Endothelial cell of umbilical vein (primary cell): ENCODE results near the gene S1PR4. TPM values are rescaled to one million over a fixed set of nuclear protein-coding genes. Genes with fewer than 3 reads are reported as not detected.

Experiments
- BruUV-seq: library from RNA; stranded (reverse); fragments of 400-500 nt; replicated peaks from 2 replicates; lab custom pipeline; 2021; lab: Mats Ljungman, UMichigan
- CTCF ChIA-PET: fragments of 300-600, 350-600 bp; sonication (Branson Sonifier 250); formaldehyde crosslinking; loops from one replicate; lab custom pipeline; 2021; ENCODE audit warnings: antibody characterized with exemption, inconsistent platforms; lab: Charles Lee
- POLR2A ChIA-PET: fragments of 300-600, 350-600 bp; sonication (Branson Sonifier 250); formaldehyde crosslinking; loops from one replicate; lab custom pipeline; 2021; ENCODE audit warnings: antibody characterized with exemption, inconsistent platforms; lab: Charles Lee
- DNase-seq: peaks from one replicate; pipeline ENCODE4 v3.0.0-alpha.2; 2011; ENCODE audit warnings: low read depth, low spot score
- FAIRE-seq: peaks from 2 replicates; lab custom pipeline; 2011; peaks lifted over from hg19 to GRCh38; lab: Jason Lieb, UNC
- H2AFZ ChIP-seq: 2 replicates; pipeline ENCODE4 v1.6.0; 2012; ENCODE audit warnings: low read depth, low read length, control low read depth, inconsistent platforms
- H3K27ac ChIP-seq: 2 replicates; pipeline ENCODE4 v1.5.1; 2011; ENCODE audit warnings: low read depth, mild to moderate bottlenecking, control low read depth, low read length, moderate library complexity; ENCODE audit not compliant: insufficient read depth
- H3K27me3 ChIP-seq, 2 experiments: 2 replicates each; pipeline versions ENCODE4 v1.6.0 to v1.6.1; 2011; ENCODE audit warnings: low read length in 2 of 2, mixed read lengths in 1 of 2; ENCODE audit not compliant: control insufficient read depth in 2 of 2, insufficient read depth in 2 of 2
- H3K36me3 ChIP-seq, 2 experiments: 2 replicates in 1 of 2; 3 replicates in 1 of 2; pipeline ENCODE4 v1.5.1; 2011; ENCODE audit warnings: low read length in 2 of 2, mild to moderate bottlenecking in 1 of 2, moderate library complexity in 1 of 2; ENCODE audit not compliant: control insufficient read depth in 2 of 2, insufficient read depth in 2 of 2; ENCODE audit errors: extremely low read depth in 1 of 2
- H3K4me1 ChIP-seq: 3 replicates; pipeline ENCODE4 v1.5.1; 2011; ENCODE audit warnings: mild to moderate bottlenecking, low read length; ENCODE audit not compliant: control insufficient read depth, insufficient read depth; ENCODE audit errors: extremely low read depth
- H3K4me2 ChIP-seq: 2 replicates; pipeline ENCODE4 v1.6.1; 2011; ENCODE audit warnings: low read length, control low read depth, mixed read lengths; ENCODE audit not compliant: insufficient read depth
- H3K4me3 ChIP-seq, 3 experiments: fragments of 200-600 bp in 1 of 3; sonication (generic), shearing (Covaris generic) in 1 of 3; replicated peaks in 1 of 3; 2 replicates each; pipeline ENCODE4 v1.5.1; 2011 to 2016; ENCODE audit warnings: control low read depth in 3 of 3, low read length in 3 of 3, mild to moderate bottlenecking in 2 of 3, inconsistent platforms in 1 of 3, low read depth in 1 of 3, moderate library complexity in 1 of 3; ENCODE audit not compliant: insufficient read depth in 1 of 3
- H3K79me2 ChIP-seq: 2 replicates; pipeline ENCODE4 v1.6.0; 2012; ENCODE audit warnings: low read length, inconsistent platforms; ENCODE audit not compliant: control insufficient read depth, insufficient read depth
- H3K9ac ChIP-seq: replicated peaks from 2 replicates; pipeline ENCODE3; 2011; ENCODE audit warnings: low read length, control low read depth; ENCODE audit not compliant: insufficient read depth; ENCODE audit errors: extremely low read depth
- H3K9me1 ChIP-seq: replicated peaks from 3 replicates; pipeline ENCODE4 v1.6.0; 2011; ENCODE audit warnings: mild to moderate bottlenecking, low read length; ENCODE audit not compliant: control insufficient read depth, insufficient read depth; ENCODE audit errors: extremely low read depth
- H3K9me3 ChIP-seq: replicated peaks from 2 replicates; pipeline ENCODE4 v1.5.1; 2012; ENCODE audit warnings: low read length, inconsistent platforms; ENCODE audit not compliant: control insufficient read depth, insufficient read depth
- H4K20me1 ChIP-seq: replicated peaks from 2 replicates; pipeline ENCODE3; 2011; ENCODE audit warnings: mild to moderate bottlenecking, low read length; ENCODE audit not compliant: control insufficient read depth, insufficient read depth; ENCODE audit errors: extremely low read depth
- CTCF ChIP-seq, 2 donors: IDR thresholded peaks; 1 replicate in 1 of 2; 2 replicates in 1 of 2; pipeline ENCODE4 v1.5.1; 2011; ENCODE audit warnings: low read length in 2 of 2, mild to moderate bottlenecking in 2 of 2, moderate library complexity in 2 of 2, control low read depth in 1 of 2, inconsistent platforms in 1 of 2, low read depth in 1 of 2; ENCODE audit not compliant: insufficient read depth in 1 of 2; ENCODE audit errors: extremely low read depth in 1 of 2
- EZH2 ChIP-seq: IDR thresholded peaks from 2 replicates; pipeline ENCODE4 v1.6.1; 2012; ENCODE audit warnings: borderline replicate concordance, low read depth, mild to moderate bottlenecking, moderate library complexity, low read length, inconsistent platforms; ENCODE audit not compliant: severe bottlenecking
- FOS ChIP-seq: IDR thresholded peaks from 2 replicates; pipeline ENCODE4 v1.6.1; 2011; ENCODE audit warnings: mild to moderate bottlenecking, low read length, moderate library complexity, borderline replicate concordance; ENCODE audit not compliant: insufficient read depth
- GATA2 ChIP-seq: IDR thresholded peaks from 2 replicates; pipeline ENCODE4 v1.7.0; 2011; ENCODE audit warnings: low read depth, mild to moderate bottlenecking, moderate library complexity, mixed read lengths, low read length; ENCODE audit not compliant: insufficient read length, insufficient read depth
- JUN ChIP-seq: IDR thresholded peaks from 2 replicates; pipeline ENCODE4 v1.6.1; 2011; ENCODE audit warnings: borderline replicate concordance, low read depth; ENCODE audit not compliant: insufficient read length, insufficient read depth
- MAX ChIP-seq: IDR thresholded peaks from 2 replicates; pipeline ENCODE4 v1.6.1; 2011; ENCODE audit not compliant: insufficient read depth, insufficient read length
- MYC ChIP-seq: IDR thresholded peaks from one replicate; pipeline ENCODE4 v1.6.1; 2011; ENCODE audit warnings: mild to moderate bottlenecking, low read depth, low read length
- POLR2A ChIP-seq: IDR thresholded peaks from 2 replicates; pipeline ENCODE4 v1.6.1; 2012; ENCODE audit warnings: low read depth, mild to moderate bottlenecking, control low read depth, low read length
- POLR2AphosphoS5 ChIP-seq: IDR thresholded peaks from 2 replicates; pipeline ENCODE4 v1.6.1; 2012; ENCODE audit warnings: low read depth, mild to moderate bottlenecking, control low read depth, low read length, moderate library complexity; ENCODE audit not compliant: insufficient read depth
- dilution Hi-C: fragments of 300-500 bp; cut with MboI; formaldehyde crosslinking; loops from one replicate; pipeline ENCODE4 v1.15.0; 2019; ENCODE audit warnings: low sequenced_read_pairs; ENCODE audit not compliant: extremely low pct_ligation_motif_present
- intact Hi-C: fragments of 100-400 bp; cut with micrococcal nuclease; formaldehyde crosslinking; loops from one replicate; pipeline ENCODE4 v1.10.0; 2022
- polyA plus RNA-seq, 4 experiments: library from polyadenylated mRNA; depleted of rRNA in 3 of 4; stranded (reverse) in 3 of 4; unstranded in 1 of 4; fragments of >200 nt; gene quantifications; 2 replicates each; pipeline versions ENCODE4 v1.2.1 to v1.2.3, GENCODE V29; 2011 to 2012; ENCODE audit warnings: missing spikeins in 1 of 4
- total RNA-seq: library from RNA; stranded (reverse); gene quantifications from 2 replicates; pipeline ENCODE4 v1.2.3, GENCODE V29; 2021

The S1PR4 gene
- total and polyA plus RNA-seq, 2 donors (not counting 3 experiments of a cell fraction or from before 2014, with no cell fraction given): 1.7 to 2.5 TPM

- Histone ChIP-seq H3K4me1 (no peaks in the 10 kb centered on the region), H3K4me2 (no peak overlapping the region), H4K20me1 (no peaks in the 10 kb centered on the region), H3K9ac (no peak overlapping the region), H3K36me3 (no peaks in the 10 kb centered on the region), H3K9me3 (no peaks in the 10 kb centered on the region), H3K4me3 (no peak overlapping the region), H3K79me2 (no peaks in the 10 kb centered on the region), H3K27ac (no peak overlapping the region), H3K9me1 (no peaks in the 10 kb centered on the region), H3K27me3 (peaks cover 20 to 23% of the 10 kb centered on the region in 2 experiments), H2AFZ (no peak overlapping the region)
- intact Hi-C loops (no loop called here), dilution Hi-C loops (no loop called here)
- DNase-seq (no peak), FAIRE-seq (no peak)
- ChIA-PET CTCF (no interaction called here), POLR2A (no interaction called here)
- TF ChIP-seq GATA2: no peak
- TF ChIP-seq FOS: no peak
- no peak for TF ChIP-seq POLR2A
- TF ChIP-seq CTCF (IDR thresholded peaks at IDR 0.05; ENCODE audit: extremely low read depth in 1 of 2, insufficient read depth in 1 of 2, low read depth in 1 of 2, low read length in 2 of 2): no peak
- TF ChIP-seq JUN: no peak
- no TSS peak for BruUV-seq
These were observed 48.6 kb downstream of the S1PR4 start for GRCh38 chr19:3227054-3227626.

GRCh38 chr19:3229346-3229743 lies 50.8 kb downstream of the S1PR4 start:
- POLR2A ChIA-PET: interaction anchor here (0.9 kb wide), 1 partner anchor 329 kb away, joined by 3 read pairs; the partner anchor contains the start of gene ZNF57

More at GRCh38 chr19:3229346-3229743, 50.8 kb downstream of the S1PR4 start:
- CTCF ChIA-PET: interaction anchor here (1.1 kb wide), 2 partner anchors 11 to 24 kb away, joined by 3 to 4 read pairs; no protein-coding TSS in a partner anchor
- no TSS peak for BruUV-seq
- Histone ChIP-seq H2AFZ (no peak overlapping the region), H3K4me3 (no peak overlapping the region), H3K27ac (no peak overlapping the region), H3K9ac (no peak overlapping the region), H3K9me3 (no peaks in the 10 kb centered on the region), H3K4me2 (no peak overlapping the region), H3K79me2 (no peaks in the 10 kb centered on the region), H3K27me3 (peaks cover 20 to 23% of the 10 kb centered on the region in 2 experiments), H3K36me3 (no peaks in the 10 kb centered on the region), H4K20me1 (no peaks in the 10 kb centered on the region), H3K9me1 (no peaks in the 10 kb centered on the region), H3K4me1 (no peaks in the 10 kb centered on the region)
- DNase-seq: no peak
- intact Hi-C loops: no loop called here
- FAIRE-seq: no peak
- TF ChIP-seq MAX (no peak), POLR2A (no peak), JUN (no peak), EZH2 (no peak), MYC (no peak), GATA2 (no peak), FOS (no peak), POLR2AphosphoS5 (no peak)
- dilution Hi-C loops: no loop called here
